GM19468 (cell line): ENCODE data around the gene VASN.
"Not testable (repeated sequence)": the region's sequence is repeated elsewhere in the genome, so short reads cannot be mapped to it uniquely, and the experiment has no call there.

ENCODE experiments used
- ATAC-seq: cut with Tn5 transposase; IDR thresholded peaks from one replicate; pipeline ENCODE4 v1.9.1; 2021; ENCODE audit warnings: mild to moderate bottlenecking, moderate library complexity, moderate number of reproducible peaks; ENCODE audit not compliant: unreplicated experiment; ENCODE audit errors: extremely low read depth

VASN gene

DNA sequence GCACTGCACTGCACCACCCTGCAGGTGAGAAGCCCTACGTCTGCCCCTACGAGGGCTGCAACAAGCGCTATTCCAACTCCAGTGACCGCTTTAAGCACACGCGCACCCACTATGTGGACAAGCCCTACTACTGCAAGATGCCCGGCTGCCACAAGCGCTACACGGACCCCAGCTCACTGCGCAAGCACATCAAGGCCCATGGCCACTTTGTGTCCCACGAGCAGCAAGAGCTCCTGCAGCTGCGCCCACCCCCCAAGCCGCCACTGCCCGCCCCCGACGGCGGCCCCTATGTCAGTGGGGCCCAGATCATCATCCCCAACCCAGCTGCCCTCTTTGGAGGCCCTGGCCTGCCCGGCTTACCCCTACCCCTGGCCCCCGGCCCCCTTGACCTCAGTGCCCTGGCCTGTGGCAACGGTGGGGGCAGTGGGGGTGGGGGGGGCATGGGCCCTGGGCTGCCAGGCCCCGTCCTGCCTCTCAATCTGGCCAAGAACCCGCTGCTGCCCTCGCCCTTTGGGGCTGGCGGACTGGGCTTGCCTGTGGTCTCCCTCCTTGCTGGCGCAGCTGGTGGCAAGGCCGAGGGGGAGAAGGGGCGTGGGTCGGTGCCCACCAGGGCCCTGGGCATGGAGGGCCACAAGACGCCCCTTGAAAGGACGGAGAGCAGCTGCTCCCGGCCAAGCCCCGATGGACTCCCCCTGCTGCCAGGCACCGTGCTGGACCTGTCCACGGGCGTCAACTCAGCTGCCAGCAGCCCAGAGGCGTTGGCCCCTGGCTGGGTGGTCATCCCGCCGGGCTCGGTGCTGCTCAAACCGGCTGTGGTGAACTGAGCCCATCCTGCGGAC, 34.7 kb upstream of the VASN start:
- ATAC-seq: no peak

DNA sequence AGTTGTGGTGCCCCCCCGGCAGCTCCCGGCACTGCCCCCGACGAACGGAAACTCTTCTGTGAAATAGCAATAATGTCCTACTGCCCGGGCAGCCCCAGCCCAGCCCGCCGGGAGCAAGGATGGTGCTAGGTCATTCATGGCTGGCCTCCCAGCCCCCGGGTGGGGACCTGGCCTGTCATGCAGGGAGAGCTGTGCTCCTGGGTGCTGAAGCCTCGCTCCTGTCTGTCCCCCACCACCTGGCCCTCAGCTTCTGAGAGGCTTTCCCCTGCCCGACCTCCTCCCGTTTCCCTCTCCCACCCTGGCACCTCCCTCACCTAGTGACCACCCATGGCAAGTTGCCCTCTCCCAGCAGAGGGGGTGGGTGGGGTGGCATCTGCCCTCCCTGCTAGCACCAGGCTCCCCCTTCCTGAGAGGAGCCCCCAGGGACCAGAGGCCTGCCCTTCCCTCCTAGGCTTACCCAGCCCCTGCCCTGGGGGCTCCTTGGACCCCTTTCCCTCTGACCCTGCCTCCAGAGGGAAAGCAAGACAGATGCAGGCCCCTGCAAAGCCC, 34.0 kb upstream of the VASN start:
- no peak for ATAC-seq

DNA sequence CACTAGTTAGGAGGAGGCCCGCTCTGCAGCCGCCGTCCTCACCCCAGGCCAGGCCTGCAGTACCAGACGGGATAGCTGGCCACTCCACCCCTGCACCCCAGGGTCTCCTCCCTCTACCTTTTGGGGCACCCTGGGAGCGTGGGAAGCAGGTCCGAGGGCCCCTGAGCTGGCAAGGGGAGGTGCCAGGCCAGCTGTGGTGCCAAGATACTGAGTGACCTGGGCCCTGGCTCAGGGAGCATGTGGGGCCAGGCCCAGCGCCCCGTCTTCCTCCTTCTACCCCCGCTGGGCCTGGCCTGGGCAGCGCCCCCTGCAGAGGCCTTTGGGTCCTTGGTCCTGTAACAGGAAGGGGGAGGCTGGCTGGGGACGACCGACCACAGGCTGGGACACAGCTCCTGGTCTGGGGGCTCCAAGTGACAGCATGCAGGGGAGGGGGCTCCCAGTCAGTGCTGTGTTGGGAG, 33.5 kb upstream of the VASN start:
- no peak for ATAC-seq

DNA sequence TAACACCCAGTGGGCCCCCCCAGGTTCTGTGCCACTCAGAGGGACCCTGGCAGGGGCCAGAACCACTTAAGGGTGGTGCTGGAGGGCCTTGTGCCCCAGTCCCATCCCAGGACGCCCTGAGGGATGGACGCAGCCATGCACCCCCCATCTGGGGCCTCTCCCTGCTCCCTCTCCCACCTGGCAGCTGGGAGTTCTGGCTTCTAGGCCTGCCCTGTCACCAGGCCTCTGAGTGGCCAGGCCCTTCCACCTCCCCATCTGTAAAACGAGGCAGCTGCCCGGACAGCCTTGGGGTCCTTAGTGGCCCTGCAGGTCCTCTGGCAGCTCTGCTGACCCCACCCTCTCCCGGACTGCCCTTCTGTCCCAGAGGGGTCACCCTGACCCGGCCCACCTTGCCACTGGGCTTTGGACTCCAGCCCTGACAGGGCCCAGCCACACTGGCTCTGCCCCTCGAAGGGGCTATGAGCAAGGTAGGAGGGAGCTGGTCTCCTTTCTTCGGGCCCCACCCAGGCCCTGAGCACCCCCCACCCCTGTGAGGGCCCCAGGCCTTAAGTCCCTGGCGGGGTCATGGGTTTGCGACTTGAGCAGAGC, 32.8 kb upstream of the VASN start:
- no peak for ATAC-seq

DNA sequence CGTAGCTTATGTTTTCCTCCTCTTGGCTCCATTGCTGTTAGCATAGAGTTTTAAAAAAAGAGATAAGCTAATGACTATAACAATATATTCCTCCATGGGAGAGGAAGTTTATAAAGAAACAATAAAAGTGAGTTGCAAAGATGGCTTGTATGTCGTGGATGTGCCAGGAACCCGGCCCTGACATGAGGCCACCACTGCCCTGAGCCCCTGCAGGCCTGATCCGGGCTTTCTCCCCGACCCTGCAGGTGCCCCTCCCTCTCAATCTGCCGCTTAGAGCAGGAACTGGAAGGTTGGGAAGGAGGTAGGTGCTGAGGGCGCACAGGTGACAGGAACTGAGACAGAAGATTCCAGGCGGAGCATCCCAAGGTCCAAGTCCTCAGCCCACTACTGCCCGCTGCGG, 32.2 kb upstream of the VASN start:
- ATAC-seq: no peak

DNA sequence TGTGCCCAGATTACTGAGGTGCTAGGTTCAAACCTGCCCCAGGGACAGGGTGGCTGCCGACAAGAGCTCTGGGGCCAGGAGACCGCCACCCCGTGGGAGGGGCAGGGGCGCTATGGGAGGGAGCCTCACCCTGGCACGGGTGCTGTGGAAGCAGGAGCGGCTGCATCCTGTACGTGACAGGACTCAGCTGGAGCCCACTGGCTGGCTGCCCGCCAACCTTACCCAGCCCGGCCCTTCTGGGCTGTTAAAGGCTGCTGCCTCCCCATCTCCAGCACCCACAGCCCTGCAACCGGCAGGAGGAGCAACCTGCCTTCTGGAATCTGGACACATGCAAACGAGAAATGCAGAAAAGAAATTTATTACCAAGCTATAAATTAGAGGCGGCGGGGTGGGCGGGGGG, 31.7 kb upstream of the VASN start:
- no peak for ATAC-seq

DNA sequence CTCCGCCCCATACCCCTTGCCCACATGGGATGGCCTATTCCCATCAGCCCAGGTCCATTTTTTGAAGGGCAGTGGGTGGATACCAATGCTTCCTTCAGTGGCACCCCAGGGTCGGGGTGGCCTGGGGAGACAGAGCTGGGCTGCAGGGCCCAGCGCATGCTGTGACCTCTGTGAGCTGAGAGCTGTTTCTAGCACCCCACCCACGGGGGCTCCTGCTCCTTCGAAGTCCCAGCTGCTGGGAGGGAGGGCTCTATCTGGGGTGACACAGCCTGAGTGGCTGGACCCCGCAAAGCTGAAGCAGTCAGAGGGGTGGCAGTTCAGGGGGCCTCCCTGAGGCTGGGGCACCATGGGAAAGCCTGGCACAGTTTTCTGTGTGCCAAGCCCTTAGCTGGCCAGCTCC, 31.2 kb upstream of the VASN start:
- no peak for ATAC-seq

DNA sequence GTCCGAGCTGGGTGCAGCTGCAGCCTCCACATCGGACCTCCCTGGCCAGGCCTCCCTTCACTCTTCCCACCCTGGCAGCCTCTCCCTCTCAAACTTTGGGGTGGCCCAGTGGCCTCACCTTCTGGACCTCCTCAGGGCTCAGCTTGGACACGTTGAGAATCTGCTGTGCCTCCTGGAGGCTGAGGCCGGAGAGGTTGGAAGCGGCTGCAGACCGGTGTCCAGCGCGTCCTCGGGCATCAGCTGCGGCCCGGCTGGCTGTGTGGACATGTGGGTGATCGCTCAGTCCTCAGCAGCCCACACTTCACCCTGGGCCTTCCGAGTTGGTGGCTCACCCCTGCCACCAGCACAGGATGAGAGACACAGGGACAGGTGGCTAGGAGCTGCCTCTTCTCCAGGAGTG, 30.4 kb upstream of the VASN start:
- no peak for ATAC-seq

DNA sequence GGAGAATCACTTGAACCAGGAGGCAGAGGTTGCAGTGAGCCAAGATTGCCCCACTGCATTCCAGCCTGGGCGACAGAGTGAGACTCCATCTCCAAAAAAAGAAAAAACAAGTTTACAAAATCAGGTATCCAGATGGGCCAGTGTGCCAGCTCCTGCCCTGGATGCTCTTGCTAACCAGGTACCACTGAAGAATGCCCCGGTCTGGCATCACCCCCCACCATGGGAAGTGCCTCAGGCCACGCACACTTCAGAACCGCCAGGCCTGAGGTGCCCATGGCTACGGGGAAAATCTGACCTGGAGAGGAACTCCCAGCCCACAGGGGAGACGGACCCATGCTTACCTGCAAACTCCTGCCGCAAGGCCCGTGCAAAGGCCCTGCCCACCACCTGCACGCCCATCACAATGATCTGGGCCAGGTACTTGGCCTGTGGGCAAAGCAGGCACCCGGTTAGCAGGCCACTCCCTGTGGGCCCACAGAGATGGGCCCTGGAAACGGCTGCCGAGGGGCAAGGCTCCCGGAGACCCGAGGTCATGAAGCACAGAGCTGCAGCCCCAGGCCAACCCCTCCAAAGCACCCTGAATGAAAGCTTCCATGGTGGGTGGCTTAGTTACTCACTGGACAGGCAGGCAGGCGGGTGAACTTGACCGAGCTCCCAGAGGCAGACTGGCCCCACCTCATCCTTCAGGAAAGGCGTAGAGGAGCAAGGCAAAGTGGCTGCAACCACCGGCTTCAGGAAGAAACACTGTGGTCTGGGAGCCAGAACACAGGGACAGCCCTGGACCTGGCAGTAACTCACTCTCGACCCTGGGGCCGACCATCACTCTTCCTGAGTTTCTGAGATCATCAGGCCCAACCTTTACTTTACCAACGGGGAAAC, 28.5 kb upstream of the VASN start:
- no peak for ATAC-seq

DNA sequence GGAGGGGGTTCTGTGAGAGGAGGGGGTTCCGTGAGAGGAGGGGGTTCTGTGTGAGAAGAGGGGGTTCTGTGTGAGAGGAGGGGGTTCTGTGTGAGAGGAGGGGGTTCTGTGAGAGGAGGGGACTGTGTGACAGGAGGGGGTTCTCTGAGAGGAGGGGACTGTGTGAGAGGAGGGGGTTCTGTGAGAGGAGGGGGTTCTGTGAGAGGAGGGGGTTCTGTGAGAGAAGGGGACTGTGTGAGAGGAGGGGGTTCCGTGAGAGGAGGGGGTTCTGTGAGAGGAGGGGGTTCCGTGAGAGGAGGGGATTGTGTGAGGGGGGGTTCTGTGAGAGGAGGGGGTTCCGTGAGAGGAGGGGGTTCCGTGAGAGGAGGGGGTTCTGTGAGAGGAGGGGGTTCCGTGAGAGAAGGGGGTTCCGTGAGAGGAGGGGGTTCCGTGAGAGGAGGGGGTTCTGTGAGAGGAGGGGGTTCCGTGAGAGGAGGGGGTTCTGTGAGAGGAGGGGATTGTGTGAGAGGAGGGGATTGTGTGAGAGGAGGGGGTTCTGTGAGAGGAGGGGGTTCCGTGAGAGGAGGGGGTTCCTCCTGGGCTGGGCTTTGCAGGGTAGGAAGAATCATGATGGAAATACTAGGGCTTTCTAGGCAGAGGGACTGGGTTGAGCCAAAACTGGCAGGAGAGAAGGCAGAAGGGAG, 27.2 kb upstream of the VASN start:
- ATAC-seq: not testable (repeated sequence)

DNA sequence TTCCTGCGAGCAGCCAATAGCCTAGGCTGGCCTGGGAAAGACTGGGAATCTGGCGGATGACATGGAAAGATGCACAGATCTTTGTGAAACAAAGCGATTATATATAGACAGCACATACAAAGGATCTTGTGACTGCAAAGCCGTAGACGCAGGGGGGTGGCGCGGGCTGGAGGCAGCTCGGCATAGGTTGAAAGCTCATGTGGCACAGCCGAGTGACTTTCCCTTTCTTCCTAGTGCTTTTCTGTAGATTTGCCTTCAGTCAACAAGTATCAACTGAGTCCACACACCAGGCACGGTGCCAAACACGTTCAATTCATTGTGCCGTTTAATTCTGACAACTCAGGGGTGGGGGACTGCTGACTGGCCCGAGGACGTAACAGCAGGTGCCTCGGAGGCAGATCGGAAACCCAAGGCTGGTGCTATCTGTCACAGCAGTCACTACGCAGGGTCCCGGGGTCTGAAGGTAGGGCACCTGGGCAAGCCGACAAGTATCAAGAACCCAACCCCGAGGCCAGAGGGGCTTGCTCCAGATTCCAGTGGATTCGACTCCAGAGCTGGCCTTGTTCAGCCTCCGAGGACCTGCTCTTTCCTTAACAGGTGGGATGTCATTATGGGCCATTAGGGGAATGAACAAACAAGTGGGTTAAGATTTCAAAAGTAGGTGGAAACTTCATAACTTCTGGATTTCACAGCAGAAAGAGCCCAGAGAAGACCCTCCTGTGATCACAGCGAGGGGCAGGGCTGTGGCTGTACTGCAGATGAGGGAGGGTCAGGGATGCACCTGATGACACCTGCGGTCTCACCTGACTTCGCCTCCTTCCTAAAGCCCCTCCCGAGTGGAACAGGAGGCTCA, 26.4 kb upstream of the VASN start:
- ATAC-seq: no peak

DNA sequence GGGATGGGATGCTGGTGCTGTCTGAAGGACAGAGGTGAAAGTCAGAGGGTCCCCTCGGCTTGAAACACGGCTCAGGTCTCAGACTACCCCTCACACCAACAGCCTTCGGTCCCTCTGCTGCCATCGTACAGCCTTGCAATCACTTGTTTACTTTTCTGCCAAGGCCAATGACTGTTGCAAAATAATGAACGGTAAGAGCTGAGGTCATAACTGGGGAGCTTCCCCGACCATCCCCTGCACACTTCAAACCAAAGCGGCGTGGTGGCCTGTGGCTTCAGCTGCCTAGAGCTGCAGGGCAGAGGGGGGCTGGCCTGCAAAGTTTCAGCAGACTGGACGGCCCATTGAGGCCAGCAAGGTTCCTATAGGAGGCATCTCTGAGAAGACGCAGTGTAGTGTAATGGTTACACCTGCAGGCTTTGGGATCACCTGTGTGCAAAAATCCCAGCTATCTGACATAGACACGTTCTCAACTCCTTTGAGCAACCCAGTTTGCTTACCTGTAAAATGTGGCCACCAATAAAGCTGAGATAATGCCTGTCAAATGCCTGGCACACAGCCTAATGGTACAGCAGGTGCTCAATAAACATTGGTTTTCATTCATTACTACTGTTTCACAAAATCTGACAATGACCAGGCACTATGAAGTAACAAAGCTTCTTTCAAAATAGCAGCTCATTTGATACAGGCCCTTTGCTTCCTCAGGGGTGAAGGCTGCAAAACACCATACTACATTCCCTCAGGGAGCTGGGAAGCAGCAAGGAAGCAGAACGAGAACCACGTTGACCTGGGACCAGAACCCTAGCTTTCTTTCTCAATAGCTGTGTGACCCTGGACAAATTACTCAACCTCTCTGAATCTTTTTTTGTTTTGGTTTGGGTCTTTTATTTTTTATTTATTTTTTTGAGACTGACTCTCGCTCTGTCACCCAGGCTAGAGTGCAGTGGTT, 25.5 kb upstream of the VASN start:
- ATAC-seq: no peak

DNA sequence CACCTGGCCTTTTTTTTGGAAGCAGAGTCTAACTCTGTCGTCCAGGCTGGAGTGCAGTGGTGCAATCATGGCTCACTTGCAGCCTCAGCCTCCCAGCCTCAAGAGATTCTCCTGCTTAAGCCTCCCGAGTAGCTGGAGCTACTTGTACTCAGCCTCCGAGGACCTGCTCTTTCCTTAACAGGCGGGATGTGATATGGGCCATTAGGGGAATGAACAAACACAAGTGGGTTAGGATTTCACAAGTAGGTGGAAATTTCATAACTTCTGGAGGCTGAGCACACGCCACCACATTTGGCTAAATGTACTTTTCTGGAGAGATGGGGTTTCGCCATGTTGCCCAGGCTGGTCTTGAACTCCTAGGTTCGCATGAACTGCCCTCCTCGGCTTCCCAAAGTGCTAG, 24.6 kb upstream of the VASN start:
- no peak for ATAC-seq

DNA sequence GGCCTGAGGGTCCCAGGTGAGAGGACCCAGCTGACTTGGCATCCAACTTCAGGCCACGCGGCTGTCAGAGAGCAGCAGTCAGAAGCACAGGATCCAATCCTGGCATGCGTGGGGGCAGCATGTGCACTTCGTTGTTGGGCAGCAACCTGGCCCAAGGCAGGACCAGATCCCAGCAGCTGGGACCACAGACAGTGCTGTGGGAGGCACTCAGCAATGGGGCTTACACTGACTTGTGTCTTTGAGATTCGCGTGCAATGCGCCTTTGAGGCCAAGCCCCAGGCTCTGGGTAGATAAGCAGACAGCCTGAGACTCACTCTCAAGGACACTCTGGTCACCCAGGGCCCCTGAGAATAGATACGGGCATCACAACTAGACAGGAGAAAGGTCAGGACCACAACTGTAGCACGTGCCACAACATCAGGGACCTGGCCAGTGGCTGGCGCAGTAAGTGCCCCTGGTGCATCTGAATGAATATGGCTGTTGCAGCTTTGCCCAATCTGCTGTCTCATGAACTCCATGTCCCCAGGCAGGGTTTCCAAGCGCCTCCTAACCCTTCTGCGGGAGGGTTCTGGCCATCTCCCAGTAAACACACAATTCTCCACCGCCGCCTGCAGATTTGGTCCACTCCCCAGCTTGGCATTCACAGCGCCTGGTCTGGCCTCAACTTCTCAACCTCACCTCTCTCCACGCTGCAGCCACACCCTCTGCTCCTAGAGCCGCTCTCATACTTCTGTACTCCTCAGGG, 23.7 kb upstream of the VASN start:
- no peak for ATAC-seq

DNA sequence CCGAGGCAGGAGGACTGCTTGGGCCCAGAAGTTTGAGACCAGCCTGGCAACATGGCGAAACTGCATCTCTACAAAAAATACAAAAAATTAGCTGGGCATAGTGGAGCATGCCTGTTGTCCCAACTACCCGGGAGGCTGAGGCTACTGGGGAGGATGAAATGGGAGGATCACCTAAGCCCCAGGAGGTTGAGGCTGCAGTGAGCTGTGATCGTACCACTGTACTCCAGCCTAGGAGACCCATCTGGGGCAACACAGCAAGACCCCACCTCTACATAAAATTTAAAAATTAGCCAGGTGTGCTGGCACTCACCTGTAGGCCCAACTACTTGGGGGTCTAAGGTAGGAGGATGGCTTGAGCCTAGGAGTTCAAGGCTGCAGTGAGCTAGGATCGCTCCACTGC, 22.3 kb upstream of the VASN start:
- no peak for ATAC-seq

DNA sequence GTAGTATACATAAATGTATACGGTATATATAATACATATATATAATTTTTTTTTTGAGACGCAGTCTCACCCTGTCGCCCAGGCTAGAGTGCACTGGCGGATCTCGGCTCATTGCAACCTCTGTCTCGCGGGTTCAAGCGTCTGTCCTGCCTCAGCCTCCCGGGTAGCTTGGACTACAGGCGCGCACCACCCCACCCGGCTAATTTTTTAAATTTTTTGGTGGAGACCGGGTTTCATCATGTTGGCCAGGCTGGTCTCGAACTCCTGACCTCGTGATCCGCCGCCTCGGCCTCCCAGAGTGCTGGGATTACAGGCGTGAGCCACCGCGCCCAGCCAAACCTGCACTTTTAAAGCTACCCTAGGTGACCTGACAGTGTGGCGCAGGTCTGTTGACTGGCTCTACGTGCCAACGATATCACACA, 21.3 kb upstream of the VASN start:
- ATAC-seq: no peak
